Adrenal gland (tissue), 12 donors: ENCODE measurements around the gene POGK. TPM values are rescaled to one million over a fixed set of nuclear protein-coding genes. Genes with fewer than 3 reads are reported as not detected.
"Not testable (repeated sequence)": the region's sequence is repeated elsewhere in the genome, so short reads cannot be mapped to it uniquely, and the experiment has no call there.

ENCODE experiments used
- DNase-seq, 7 donors: peaks; one replicate each; pipeline ENCODE4 v3.0.0-alpha.2; 2019 to 2020
- H3K27ac ChIP-seq, 5 donors: fragments of 200-600 bp; sonication (generic) in 4 of 5; 1 replicate in 3 of 5; 2 replicates in 2 of 5; pipeline versions ENCODE4 v1.5.1 to v1.8.0; 2016 to 2020; ENCODE audit warnings: mild to moderate bottlenecking in 1 of 5
- H3K27me3 ChIP-seq: fragments of 200-600 bp; 2 replicates; pipeline ENCODE4 v1.8.0; 2021
- H3K36me3 ChIP-seq, 2 donors: fragments of 200-600 bp; replicated peaks in 1 of 2; 1 replicate in 1 of 2; 2 replicates in 1 of 2; pipeline versions ENCODE4 v1.5.1 to v1.8.0; 2018 to 2022
- H3K4me1 ChIP-seq, 2 donors: fragments of 200-600 bp; replicated peaks in 1 of 2; 1 replicate in 1 of 2; 2 replicates in 1 of 2; pipeline versions ENCODE4 v1.5.1 to v1.8.0; 2018 to 2021
- H3K4me3 ChIP-seq, 4 donors: fragments of 200-600 bp; sonication (generic) in 3 of 4; one replicate each; pipeline ENCODE4 v1.5.1; 2016 to 2018
- H3K9me3 ChIP-seq, 3 donors: fragments of 200-600 bp; sonication (generic) in 1 of 3; replicated peaks in 1 of 3; 1 replicate in 2 of 3; 2 replicates in 1 of 3; pipeline versions ENCODE4 v1.5.1 to v1.8.0; 2016 to 2021
- CTCF ChIP-seq, 6 experiments: fragments of 450-650 bp in 4 of 6; fragments of 200-600 bp in 2 of 6; sonication (generic) in 1 of 6; IDR thresholded peaks; 1 replicate in 5 of 6; 2 replicates in 1 of 6; pipeline versions ENCODE4 v1.5.1 to v1.8.0; 2016 to 2021; ENCODE audit warnings: antibody characterized with exemption in 6 of 6, mild to moderate bottlenecking in 2 of 6, moderate library complexity in 1 of 6
- POLR2A ChIP-seq, 2 donors: fragments of 450-650 bp; IDR thresholded peaks; one replicate each; pipeline ENCODE4 v1.6.1; 2017; ENCODE audit warnings: antibody characterized with exemption in 2 of 2, mild to moderate bottlenecking in 2 of 2, moderate library complexity in 1 of 2
- WGBS, 4 donors: extraction: QIAGEN DNeasy Blood & Tissue Kit in 2 of 4; methylation state at CpG; one replicate each; pipeline versions ENCODE4 v1.1.5 to v1.1.7; 2013 to 2017; 5-methylcytosine and 5-hydroxymethylcytosine counted together
- intact Hi-C, 2 donors: fragments of 100-400 bp; cut with DNase I; formaldehyde crosslinking; loops; one replicate each; pipeline versions ENCODE4 v1.14.1 to v1.15.0; 2022 to 2023
- polyA plus RNA-seq, 3 donors: library from polyadenylated mRNA; stranded (reverse); fragments of 200-250 nt in 2 of 3; fragments of 350-450 nt in 1 of 3; fragmentation: Illumina TruSeq in 1 of 3; extraction: RNeasy Lipid Tissue Mini Kit (QIAGEN cat#74804) in 1 of 3; gene quantifications; one replicate each; pipeline ENCODE4 v1.2.3, GENCODE V29; 2013 to 2014
- total RNA-seq, 9 donors: library from RNA; depleted of rRNA in 4 of 9; stranded (reverse); fragments of >200 nt in 4 of 9; fragments of 120-200 nt in 1 of 9; fragmentation: NEBNext Ultra II Directional in 1 of 9; extraction: Animal tissue kit (Norgen Biotek cat#: 25700) in 1 of 9; gene quantifications; one replicate each; pipeline versions ENCODE4 v1.1.0 to v1.2.4, GENCODE V29; 2013 to 2023
- donor health status: healthy with polysubstance abuse.
- donor health status: Bipolar disorder and iron deficiency.
- donor health status: DM: yes; HTN: yes; CAD: no.
- donor health status: DM: no; HTN: no; CAD: no.
- donor health status: DM: no; HTN: no; CAD: no.
- donor health status: DM: yes; HTN: yes; CAD: no.

The POGK gene
- total and polyA plus RNA-seq, 12 donors, result 7.3 to 31.1 (median 19.5) TPM

DNA sequence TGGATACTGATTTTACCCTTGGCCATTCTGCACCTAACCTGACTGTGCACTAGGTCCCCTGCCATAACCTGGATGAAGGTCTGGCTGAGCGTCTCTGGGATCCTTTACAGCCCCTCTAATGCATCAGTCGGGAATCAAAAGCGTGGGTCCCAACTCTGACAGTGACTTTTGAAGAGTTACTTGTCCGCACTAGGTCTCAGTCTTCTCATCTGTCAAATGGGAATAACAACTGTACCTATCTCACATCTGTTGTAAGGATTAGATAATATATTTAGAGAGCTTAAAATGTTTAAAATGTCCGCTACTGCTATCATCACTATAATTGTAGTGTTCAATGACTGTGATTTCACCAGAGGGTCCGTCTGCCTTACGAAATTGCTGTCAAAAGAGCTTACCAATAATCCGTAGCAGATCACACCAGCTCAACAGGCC lies 36.0 kb downstream of the POGK start:
- peaks cover 6 to 39% of the 10 kb centered on the region in 2 donors for H3K4me1 ChIP-seq
- intact Hi-C loops, result no loop called here

DNA sequence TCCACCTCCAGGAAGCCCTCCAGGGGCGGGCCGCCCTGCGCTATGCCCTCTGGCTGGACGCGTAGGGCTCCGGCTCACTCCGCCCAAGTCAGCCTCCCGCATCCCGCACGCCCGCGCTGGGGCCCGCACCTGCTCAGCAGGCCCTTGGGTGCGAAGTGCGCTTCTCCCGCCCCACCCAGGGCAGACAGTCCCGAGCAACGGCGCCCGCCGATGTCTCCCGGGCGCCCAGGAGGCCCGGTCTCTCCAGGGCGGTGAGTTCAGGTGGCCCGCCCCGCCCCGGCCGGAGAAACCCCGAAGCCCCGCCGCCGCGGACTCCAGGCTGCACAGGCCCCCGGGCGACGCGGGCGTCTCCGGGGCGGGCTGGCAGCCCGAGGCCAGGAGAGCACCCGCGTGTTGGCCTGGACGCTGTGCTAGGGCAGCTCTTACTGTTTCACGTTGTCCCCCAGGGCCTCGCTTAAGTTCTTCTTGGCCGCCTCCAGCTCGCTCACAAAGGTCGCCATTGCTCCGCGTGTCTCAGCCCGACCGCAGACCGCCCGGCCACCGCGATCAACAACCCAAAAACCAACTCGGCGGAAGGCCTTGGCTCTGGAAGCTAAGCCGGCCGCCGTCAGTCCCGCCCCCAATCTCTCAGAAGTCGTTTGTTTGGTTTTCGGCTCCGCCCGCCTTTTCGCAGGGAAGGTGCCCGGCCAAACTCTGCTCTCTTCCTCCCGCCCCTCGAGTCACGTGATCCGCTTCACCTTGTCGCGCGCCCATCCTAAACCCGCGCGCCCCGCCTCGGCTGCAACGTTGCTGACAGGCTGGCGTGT lies 36.7 kb downstream of the POGK start, which contains the start of gene TADA1:
TADA1 (minus strand) TSS at position 531 of the 806 bp plus-strand sequence; CDS start at position 500, 31 bp downstream.
- TF ChIP-seq CTCF (IDR thresholded peaks at IDR 0.05), result no peak
- peak; percentile 81 to 97 for TF ChIP-seq POLR2A (IDR thresholded peaks at IDR 0.05)

More for the DNA sequence above, 36.0 kb downstream of the POGK start:
- Histone ChIP-seq H3K27me3 (no peaks in the 10 kb centered on the region), H3K27ac (peak overlapping the region in 4 of 5 donors; percentile 91 to 96 (median 94)), H3K4me3 (peak overlapping the region; percentile 52 to 92 (median 68)), H3K9me3 (no peaks in the 10 kb centered on the region), H3K36me3 (no peaks in the 10 kb centered on the region)
- no peak for TF ChIP-seq POLR2A (IDR thresholded peaks at IDR 0.05)
- no peak for TF ChIP-seq CTCF (IDR thresholded peaks at IDR 0.05)
- DNase-seq, result no peak
- 38 to 46% (median 43%) methylated on average over 8 of the region's 8 CpGs for WGBS, 4 donors

GRCh38 chr1:166876540-166876838 lies 37.2 kb downstream of the POGK start:
- intact Hi-C loops, result no loop called here
- H3K9me3 ChIP-seq, result no peaks in the 10 kb centered on the region
- TF ChIP-seq CTCF (IDR thresholded peaks at IDR 0.05) (peak; percentile 22 to 58 (median 34)), POLR2A (IDR thresholded peaks at IDR 0.05) (no peak)
- peak overlapping the region in 2 of 5 donors; percentile 94 to 96 for H3K27ac ChIP-seq
- 0 to 3% (median 1%) methylated on average over 7 of the region's 7 CpGs for WGBS, 4 donors
- no peaks in the 10 kb centered on the region for H3K27me3 ChIP-seq
- H3K4me3 ChIP-seq, result peak overlapping the region in 2 of 4 donors; percentile 84 to 92
- no peak for DNase-seq
- peaks cover 6 to 27% of the 10 kb centered on the region in 2 donors for H3K4me1 ChIP-seq
- no peaks in the 10 kb centered on the region for H3K36me3 ChIP-seq

More for the DNA sequence above, 36.7 kb downstream of the POGK start, which contains the start of gene TADA1:
- Histone ChIP-seq H3K4me3 (peak within 1 kb of the TSS; percentile 52 to 92 (median 68)), H3K9me3 (no peaks in the 10 kb centered on the region), H3K27me3 (no peaks in the 10 kb centered on the region), H3K27ac (peak within 1 kb of the TSS; percentile 91 to 96 (median 94)), H3K36me3 (no peaks in the 10 kb centered on the region), H3K4me1 (peaks cover 6 to 33% of the 10 kb centered on the region in 2 donors)
- intact Hi-C loops, result no loop called here
- peak; percentile 98 to 100 (median 99) for DNase-seq
- 0% methylated on average over 1 to 84 of the region's 84 CpGs for WGBS, 4 donors

DNA sequence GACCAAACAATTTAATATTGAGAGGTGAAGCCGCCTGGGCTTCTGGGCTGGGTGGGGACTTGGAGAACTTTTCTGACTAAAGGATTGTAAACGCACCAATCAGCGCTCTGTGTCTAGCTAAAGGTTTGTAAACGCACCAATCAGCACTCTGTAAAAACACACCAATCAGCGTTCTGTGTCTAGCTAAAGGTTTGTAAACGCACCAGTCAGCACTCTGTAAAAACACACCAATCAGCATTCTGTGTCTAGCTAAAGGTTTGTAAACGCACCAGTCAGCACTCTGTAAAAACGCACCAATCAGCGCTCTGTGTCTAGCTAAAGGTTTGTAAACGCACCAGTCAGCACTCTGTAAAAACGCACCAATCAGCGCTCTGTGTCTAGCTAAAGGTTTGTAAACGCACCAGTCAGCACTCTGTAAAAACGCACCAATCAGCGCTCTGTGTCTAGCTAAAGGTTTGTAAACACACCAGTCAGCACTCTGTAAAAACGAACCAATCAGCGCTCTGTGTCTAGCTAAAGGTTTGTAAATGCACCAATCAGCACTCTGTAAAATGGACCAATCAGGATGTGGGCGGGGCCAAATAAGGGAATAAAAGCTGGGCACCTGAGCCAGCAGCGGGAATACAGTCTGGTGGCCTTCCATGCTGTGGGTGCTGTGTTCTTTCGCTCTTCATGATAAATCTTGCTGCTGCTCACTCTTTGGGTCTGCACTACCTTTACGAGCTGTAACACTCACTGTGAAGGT lies 39.1 kb downstream of the POGK start:
- H3K4me3 ChIP-seq, H3K36me3 ChIP-seq, H3K27me3 ChIP-seq, H3K27ac ChIP-seq, H3K9me3 ChIP-seq, intact Hi-C loops, DNase-seq: not testable (repeated sequence)
- peaks cover 6 to 23% of the 10 kb centered on the region in 2 donors for H3K4me1 ChIP-seq
- 94 to 97% (median 96%) methylated on average over 14 to 20 of the region's 21 CpGs for WGBS, 4 donors
